Spleen (tissue), 13 donors: ENCODE results near the gene PLCG2. TPM values are rescaled to one million over a fixed set of nuclear protein-coding genes. Genes with fewer than 3 reads are reported as not detected.

Source experiments
- DNase-seq: peaks from one replicate; pipeline ENCODE4 v3.0.0-alpha.2; 2020
- H3K27ac ChIP-seq, 8 donors: fragments of 200-600 bp; sonication (generic) in 7 of 8; 1 replicate in 4 of 8; 2 replicates in 4 of 8; pipeline versions ENCODE4 v1.5.0 to v1.8.0; 2016 to 2021; ENCODE audit warnings: inconsistent platforms in 4 of 8, mild to moderate bottlenecking in 4 of 8, moderate library complexity in 1 of 8
- H3K27me3 ChIP-seq, 7 donors: fragments of 200-600 bp; sonication (generic) in 6 of 7; replicated peaks in 1 of 7; 1 replicate in 4 of 7; 2 replicates in 3 of 7; pipeline versions ENCODE4 v1.5.0 to v1.8.0; 2016 to 2021; ENCODE audit warnings: inconsistent platforms in 3 of 7, mild to moderate bottlenecking in 1 of 7
- H3K36me3 ChIP-seq, 6 donors: fragments of 200-600 bp; sonication (generic) in 5 of 6; 1 replicate in 4 of 6; 2 replicates in 2 of 6; pipeline versions ENCODE4 v1.5.0 to v1.8.0; 2016 to 2021; ENCODE audit warnings: inconsistent platforms in 2 of 6
- H3K4me1 ChIP-seq, 6 donors: fragments of 200-600 bp; sonication (generic) in 5 of 6; 1 replicate in 3 of 6; 2 replicates in 3 of 6; pipeline versions ENCODE4 v1.5.0 to v1.8.0; 2016 to 2021; ENCODE audit warnings: inconsistent platforms in 3 of 6
- H3K4me3 ChIP-seq, 8 donors: fragments of 200-600 bp; sonication (generic) in 7 of 8; 1 replicate in 4 of 8; 2 replicates in 4 of 8; pipeline versions ENCODE4 v1.5.0 to v1.8.0; 2016 to 2021; ENCODE audit warnings: inconsistent platforms in 4 of 8, mild to moderate bottlenecking in 4 of 8, moderate library complexity in 2 of 8
- H3K9me3 ChIP-seq, 8 donors: fragments of 200-600 bp; sonication (generic) in 7 of 8; 1 replicate in 4 of 8; 2 replicates in 4 of 8; pipeline versions ENCODE4 v1.5.0 to v1.8.0; 2016 to 2021; ENCODE audit warnings: inconsistent platforms in 4 of 8
- POLR2A ChIP-seq, 3 donors: fragments of 450-650 bp; IDR thresholded peaks; one replicate each; pipeline ENCODE4 v1.5.1; 2017; ENCODE audit warnings: antibody characterized with exemption in 3 of 3, mild to moderate bottlenecking in 1 of 3
- POLR2AphosphoS5 ChIP-seq, 3 donors: sonication (generic); formaldehyde crosslinking; IDR thresholded peaks; one replicate each; pipeline ENCODE4 v1.5.1; 2017; ENCODE audit warnings: antibody characterized with exemption in 3 of 3
- WGBS, 5 donors: extraction: QIAGEN DNeasy Blood & Tissue Kit in 3 of 5; methylation state at CpG; one replicate each; pipeline versions ENCODE4 v1.1.5 to v1.1.7; 2013 to 2018; 5-methylcytosine and 5-hydroxymethylcytosine counted together
- intact Hi-C: fragments of 100-400 bp; cut with DNase I; formaldehyde crosslinking; loops from one replicate; pipeline ENCODE4 v1.15.0; 2023; ENCODE audit warnings: low total_unique reads
- long read RNA-seq, 2 donors: transcript quantifications; one replicate each; lab custom pipeline, GENCODE V29; 2026
- polyA plus RNA-seq, 3 donors: library from polyadenylated mRNA; stranded (reverse); fragments of 200-250 nt; gene quantifications; one replicate each; pipeline ENCODE4 v1.2.1, GENCODE V29; 2013
- total RNA-seq, 7 donors: library from RNA; depleted of rRNA in 3 of 7; stranded (reverse); fragments of >200 nt in 3 of 7; fragmentation: NEBNext Ultra II Directional in 4 of 7; extraction: Animal tissue kit (Norgen Biotek cat#: 25700) in 4 of 7; gene quantifications; one replicate each; pipeline versions ENCODE4 v1.1.0 to v1.2.1, GENCODE V29; 2016 to 2021
- TF ChIP-seq, protein P1 (sequence below), 11 experiments: fragments of 200-600 bp in 7 of 11; fragments of 450-650 bp in 4 of 11; sonication (generic) in 4 of 11; IDR thresholded peaks in 8 of 11; conservative IDR thresholded peaks in 3 of 11; 1 replicate in 7 of 11; 2 replicates in 4 of 11; pipeline versions ENCODE4 v1.4.0 to v1.8.0; 2016 to 2021; ENCODE audit warnings: antibody characterized with exemption in 11 of 11, inconsistent platforms in 4 of 11, mild to moderate bottlenecking in 1 of 11
- donor health status: healthy with polysubstance abuse.
- donor health status: DM: no; HTN: no; CAD: no; lungs with moderate emphysema.
- donor health status: DM: no; HTN: no; CAD: no.
- donor health status: Bipolar disorder and iron deficiency.
- donor health status: healthy.
- donor health status: DM: no; HTN: no; CAD: no.
- donor health status: DM: yes; HTN: yes; CAD: no.

The PLCG2 gene
- 100 to 1,000 TPM; 111 to 277 (median 161) TPM for total RNA-seq
- 10 to 100 TPM; 57.1 to 83.2 (median 61.9) TPM for polyA plus RNA-seq
- long read RNA-seq, donor 1: 0 reads
- long read RNA-seq, donor 2, full-length matches to known transcripts: 2 of 2 reads
- long read RNA-seq, donor 2, partial matches to known transcripts: 0 of 2 reads
- long read RNA-seq, donor 2, other reads (novel, unspliced or antisense): 0 of 2 reads

DNA sequence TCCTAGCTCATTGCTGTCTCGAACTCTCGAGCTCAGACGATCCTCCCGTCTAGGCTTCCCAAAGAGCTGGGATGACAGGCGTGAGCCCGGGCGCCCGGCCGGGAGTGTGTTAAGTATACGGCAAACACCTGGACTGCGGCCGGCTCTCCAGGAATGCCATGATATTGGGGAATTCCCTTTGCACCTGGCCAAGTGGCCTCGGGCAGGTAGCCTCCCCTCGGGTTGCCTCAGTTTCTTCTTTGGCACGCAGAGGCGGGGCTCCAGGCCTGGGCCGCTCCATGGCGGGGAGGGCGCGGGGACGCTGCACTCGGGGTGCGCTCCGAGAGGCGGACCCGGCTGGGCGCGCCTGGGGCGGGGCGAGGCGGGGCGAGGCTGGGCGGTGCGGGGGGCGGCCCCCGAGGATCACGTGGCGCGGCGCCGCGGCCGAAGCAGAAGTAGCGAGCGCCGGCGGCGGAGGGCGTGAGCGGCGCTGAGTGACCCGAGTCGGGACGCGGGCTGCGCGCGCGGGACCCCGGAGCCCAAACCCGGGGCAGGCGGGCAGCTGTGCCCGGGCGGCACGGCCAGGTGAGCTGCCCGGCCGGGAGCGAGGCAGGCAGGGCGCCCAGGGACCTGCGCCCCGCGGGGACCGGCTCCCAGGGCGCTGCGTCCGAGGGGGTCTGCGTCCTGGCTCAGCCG lies at the start of gene PLCG2:
Gene PLCG2 (plus strand): TSS at position 431 of the 675 bp plus-strand sequence. CDS start 6,699 bp downstream, outside the sequence.
- Histone ChIP-seq H3K4me1 (peaks cover 12 to 74% (median 61%) of the 10 kb centered on the region in 6 donors), H3K27me3 (peaks cover 0 to 4% (median 0%) of the 10 kb centered on the region in 7 donors), H3K27ac (peak within 1 kb of the TSS; percentile 75 to 97 (median 92)), H3K36me3 (no peaks in the 10 kb centered on the region), H3K9me3 (no peaks in the 10 kb centered on the region), H3K4me3 (peak within 1 kb of the TSS; percentile 74 to 98 (median 86))
- intact Hi-C loops: no loop called here
- WGBS, 5 donors: 0 to 2% (median 0%) methylated on average over 17 to 78 of the region's 78 CpGs
- peak; percentile 98 for DNase-seq
- TF ChIP-seq POLR2AphosphoS5 (IDR thresholded peaks at IDR 0.05) (peak; percentile 80 to 85 (median 83)), POLR2A (IDR thresholded peaks at IDR 0.05) (peak in 2 of 3 donors; percentile 36 to 65)
- TF ChIP-seq, protein P1, sequence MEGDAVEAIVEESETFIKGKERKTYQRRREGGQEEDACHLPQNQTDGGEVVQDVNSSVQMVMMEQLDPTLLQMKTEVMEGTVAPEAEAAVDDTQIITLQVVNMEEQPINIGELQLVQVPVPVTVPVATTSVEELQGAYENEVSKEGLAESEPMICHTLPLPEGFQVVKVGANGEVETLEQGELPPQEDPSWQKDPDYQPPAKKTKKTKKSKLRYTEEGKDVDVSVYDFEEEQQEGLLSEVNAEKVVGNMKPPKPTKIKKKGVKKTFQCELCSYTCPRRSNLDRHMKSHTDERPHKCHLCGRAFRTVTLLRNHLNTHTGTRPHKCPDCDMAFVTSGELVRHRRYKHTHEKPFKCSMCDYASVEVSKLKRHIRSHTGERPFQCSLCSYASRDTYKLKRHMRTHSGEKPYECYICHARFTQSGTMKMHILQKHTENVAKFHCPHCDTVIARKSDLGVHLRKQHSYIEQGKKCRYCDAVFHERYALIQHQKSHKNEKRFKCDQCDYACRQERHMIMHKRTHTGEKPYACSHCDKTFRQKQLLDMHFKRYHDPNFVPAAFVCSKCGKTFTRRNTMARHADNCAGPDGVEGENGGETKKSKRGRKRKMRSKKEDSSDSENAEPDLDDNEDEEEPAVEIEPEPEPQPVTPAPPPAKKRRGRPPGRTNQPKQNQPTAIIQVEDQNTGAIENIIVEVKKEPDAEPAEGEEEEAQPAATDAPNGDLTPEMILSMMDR (IDR thresholded peaks at IDR 0.05 in 8 of 11, conservative IDR thresholded peaks at IDR 0.05 in 3 of 11): no peak

DNA sequence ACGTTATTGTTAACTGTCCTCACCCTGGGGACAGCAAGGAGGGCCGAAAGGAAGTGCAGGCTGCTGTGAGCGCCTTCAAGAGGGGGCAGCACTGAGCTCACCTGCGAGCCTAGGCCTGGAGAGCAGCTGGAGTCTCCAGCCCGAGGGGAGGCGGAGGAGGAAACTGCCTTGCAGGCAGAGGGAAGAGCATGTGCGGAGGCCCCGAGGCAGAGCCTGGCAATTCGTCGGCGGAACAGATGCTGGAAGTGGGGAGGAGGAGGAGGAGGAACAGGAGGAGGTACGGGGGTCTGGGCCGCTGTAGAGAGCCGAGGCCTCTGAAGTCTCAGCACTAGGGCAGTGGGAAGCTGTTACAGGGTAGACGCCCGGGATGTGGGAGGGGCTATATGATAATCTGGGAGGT lies 49.6 kb upstream of the PLCG2 start:
- no peaks in the 10 kb centered on the region for H3K27me3 ChIP-seq
- no peaks in the 10 kb centered on the region for H3K9me3 ChIP-seq
- H3K36me3 ChIP-seq: no peaks in the 10 kb centered on the region
- no peak overlapping the region for H3K4me3 ChIP-seq
- intact Hi-C loops: no loop called here
- WGBS, 5 donors: 84 to 90% (median 88%) methylated on average over 16 of the region's 16 CpGs
- DNase-seq: no peak
- TF ChIP-seq, protein P1 (IDR thresholded peaks at IDR 0.05 in 8 of 11, conservative IDR thresholded peaks at IDR 0.05 in 3 of 11): no peak
- TF ChIP-seq POLR2A (IDR thresholded peaks at IDR 0.05) (no peak), POLR2AphosphoS5 (IDR thresholded peaks at IDR 0.05) (no peak)
- H3K4me1 ChIP-seq: peaks cover 6 to 24% (median 18%) of the 10 kb centered on the region in 6 donors
- H3K27ac ChIP-seq: peak overlapping the region in 4 of 8 donors; percentile 21 to 83 (median 78)

DNA sequence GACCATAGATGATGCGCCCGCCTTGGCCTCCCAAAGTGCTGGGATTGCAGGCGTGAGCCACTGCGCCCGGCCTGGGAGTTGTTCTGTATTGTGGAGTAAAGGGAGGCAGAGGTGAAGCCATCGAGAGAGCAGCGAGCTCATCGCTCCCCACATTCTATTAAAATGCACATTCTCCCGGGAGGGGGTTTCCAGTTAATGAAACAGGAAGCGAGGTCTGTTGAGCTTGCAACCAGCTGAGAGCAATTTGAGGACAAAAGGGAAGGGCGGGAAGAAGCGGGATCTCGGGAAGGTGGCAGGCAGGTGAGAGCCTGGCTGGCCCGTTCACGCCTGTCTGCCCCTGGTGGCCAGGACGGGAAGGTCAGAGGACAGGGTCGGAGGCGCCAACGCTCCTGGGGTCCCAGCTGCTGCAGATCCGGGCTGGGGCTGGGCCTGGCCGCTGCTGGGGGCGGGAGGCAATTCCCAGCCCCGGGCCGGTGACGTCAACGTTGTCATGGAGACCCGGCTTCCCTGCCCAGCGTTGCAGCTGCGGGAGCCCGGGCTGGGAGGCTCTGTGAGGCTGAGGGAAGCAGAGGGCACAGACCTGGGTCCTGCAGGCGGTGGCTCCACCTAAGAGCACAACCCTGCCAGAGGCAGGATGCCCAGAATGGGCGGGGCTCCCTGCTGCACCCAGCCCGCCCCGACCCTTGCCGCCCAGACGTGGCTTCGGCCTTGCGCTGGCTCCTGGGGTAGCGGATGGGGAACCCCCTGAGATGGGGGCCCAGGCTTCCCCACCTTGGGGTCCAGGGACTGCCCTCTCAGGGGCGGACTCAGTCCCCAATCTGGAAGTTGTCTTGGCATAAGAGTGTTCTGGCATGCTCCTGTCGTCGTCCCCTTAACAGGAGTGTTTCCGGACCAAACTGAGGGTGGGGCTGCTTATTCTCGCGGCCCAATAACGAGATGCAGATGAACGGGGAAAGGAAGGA lies 48.7 kb upstream of the PLCG2 start:
- Histone ChIP-seq H3K27me3 (no peaks in the 10 kb centered on the region), H3K27ac (peak overlapping the region; percentile 77 to 85 (median 80)), H3K4me1 (peaks cover 6 to 24% (median 18%) of the 10 kb centered on the region in 6 donors), H3K9me3 (no peaks in the 10 kb centered on the region), H3K4me3 (peak overlapping the region; percentile 30 to 72 (median 36)), H3K36me3 (no peaks in the 10 kb centered on the region)
- intact Hi-C loops: no loop called here
- DNase-seq: peak; percentile 92
- TF ChIP-seq POLR2A (IDR thresholded peaks at IDR 0.05) (no peak), POLR2AphosphoS5 (IDR thresholded peaks at IDR 0.05) (peak; percentile 61 to 83 (median 81))
- TF ChIP-seq, protein P1 (IDR thresholded peaks at IDR 0.05 in 8 of 11, conservative IDR thresholded peaks at IDR 0.05 in 3 of 11): peak; percentile 51 to 81 (median 73)
- WGBS, 5 donors: 8 to 14% (median 9%) methylated on average over 31 to 47 of the region's 47 CpGs
